ENCODE measurements around the gene SFMBT2.

Gene SFMBT2

GRCh38 chr10:7293378-7293920, 117.4 kb downstream of the SFMBT2 start:
- no peak for DNase-seq

- no peak for DNase-seq
Observed at GRCh38 chr10:7291487-7292270, 119.2 kb downstream of the SFMBT2 start.

GRCh38 chr10:7288060-7288690, 122.7 kb downstream of the SFMBT2 start:
- no peak for DNase-seq

GRCh38 chr10:7287377-7287776, 123.5 kb downstream of the SFMBT2 start:
- DNase-seq = no peak

GRCh38 chr10:7285522-7286322, 125.1 kb downstream of the SFMBT2 start:
- no peak for DNase-seq

DNA sequence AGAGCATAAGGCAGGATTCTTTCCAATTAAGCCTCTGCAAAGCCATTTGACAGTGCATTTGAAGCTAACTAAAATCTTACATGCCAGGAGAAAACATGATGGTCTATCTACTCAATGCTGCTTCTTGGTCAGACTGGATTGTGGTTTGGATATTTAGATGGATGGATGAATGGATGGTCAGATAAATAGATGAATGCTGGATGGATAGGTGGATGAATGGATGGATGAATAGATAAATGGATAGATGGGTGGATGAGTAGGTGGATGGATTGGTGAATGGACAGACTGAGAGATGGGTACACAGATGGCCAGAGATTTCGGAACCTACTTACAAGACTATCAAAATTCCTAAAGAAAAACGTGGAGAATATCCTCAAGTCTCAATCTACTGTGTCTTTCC, 127.6 kb downstream of the SFMBT2 start:
- no peak for DNase-seq

DNA sequence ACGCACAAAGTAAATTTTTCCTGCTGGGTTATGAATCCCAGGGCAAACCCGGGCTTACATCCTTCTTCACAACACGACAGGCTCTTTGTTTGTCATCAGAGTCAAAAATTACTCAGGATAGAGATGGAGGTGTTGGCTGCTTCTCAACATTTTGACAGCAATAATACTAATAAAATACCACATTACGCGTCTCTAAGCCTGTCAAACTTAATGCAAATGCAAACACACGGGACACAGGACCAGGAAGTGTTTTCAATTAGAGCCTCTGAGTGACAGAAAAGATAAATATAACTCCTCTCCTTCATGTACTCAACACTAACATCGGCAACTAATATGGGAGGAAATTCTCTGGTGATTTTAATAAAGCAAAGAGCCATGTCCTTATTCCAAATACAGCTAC, 128.4 kb downstream of the SFMBT2 start:
- DNase-seq = no peak

- DNase-seq = no peak
Observed at GRCh38 chr10:7281429-7281828, 129.4 kb downstream of the SFMBT2 start.

DNA sequence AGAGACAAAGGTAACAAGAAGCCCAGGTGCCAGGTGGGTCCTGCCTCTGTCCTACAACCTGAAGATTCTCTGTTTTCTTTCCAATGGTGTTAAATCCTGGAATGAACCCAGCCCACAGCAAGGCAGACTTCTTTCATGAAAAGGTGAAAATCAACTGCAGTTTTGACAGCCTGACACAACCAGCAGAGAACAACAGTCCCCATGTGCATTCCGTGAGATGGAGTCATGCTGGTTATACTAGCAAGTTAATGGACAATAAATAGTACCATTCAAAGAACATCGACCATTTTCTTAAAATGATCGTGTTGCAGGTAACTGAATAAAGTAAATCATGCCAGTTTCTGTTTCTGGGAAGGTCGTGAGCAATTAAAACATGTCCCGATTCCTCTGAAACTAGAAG, 131.5 kb downstream of the SFMBT2 start:
- DNase-seq = no peak

DNA sequence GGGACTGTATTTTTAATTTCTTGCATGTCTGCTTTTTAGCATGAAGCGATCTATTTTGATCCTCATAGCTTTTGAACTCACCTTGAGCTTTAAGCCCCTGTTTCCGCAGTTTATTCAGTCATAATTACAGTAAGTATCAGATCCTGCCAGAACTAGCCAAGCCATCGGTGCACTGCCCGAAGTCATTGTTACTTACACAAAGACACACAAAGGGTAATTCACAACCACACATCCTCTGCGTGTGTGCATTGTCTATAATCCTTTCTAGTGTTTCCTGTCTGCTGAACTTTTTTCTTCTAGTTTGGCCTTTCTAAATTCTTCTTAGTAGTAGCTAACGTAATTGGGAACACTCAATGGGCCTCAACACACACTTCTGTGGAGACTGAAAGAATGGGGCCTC, 133.0 kb downstream of the SFMBT2 start:
- no peak for DNase-seq

GRCh38 chr10:7277432-7277831, 133.4 kb downstream of the SFMBT2 start:
- DNase-seq = no peak

DNA sequence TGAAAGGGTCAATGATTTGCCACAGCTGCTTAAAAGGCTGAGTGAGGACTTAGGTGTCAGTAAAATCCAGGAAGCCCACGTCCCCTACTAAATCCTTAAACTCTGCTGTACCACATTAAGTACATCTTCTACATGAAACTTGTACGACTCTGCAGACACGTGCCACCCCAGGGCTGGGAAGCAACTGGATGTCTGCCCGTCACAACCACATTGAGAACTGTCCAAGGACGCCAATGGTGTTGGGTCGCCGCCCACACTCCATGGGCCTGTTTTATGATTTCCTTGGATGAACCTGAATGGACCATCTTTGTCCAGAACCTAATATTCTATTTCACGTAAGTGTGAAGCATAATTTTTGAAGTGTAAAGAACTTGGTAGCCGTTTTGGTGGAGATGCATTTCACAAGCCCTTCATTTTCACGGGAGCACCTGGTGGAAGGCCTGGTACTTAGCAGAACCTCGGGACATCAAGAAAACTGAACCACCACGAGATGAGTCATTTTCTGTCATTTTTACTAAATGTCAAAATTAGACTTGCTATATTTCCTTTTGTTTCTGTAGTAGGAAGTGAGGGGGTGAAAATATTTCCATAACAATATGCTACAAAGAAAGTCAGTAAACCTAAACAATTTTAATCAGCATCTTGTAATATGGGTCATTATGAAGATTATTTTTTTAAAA, 134.9 kb downstream of the SFMBT2 start:
- no peak for DNase-seq

- no peak for DNase-seq
Observed at GRCh38 chr10:7274293-7274692, 136.5 kb downstream of the SFMBT2 start.

GRCh38 chr10:7272008-7272407, 138.8 kb downstream of the SFMBT2 start:
- DNase-seq = no peak

- DNase-seq = no peak
Observed at GRCh38 chr10:7269988-7270387, 140.8 kb downstream of the SFMBT2 start.

- no peak for DNase-seq
Observed at GRCh38 chr10:7267142-7267541, 143.7 kb downstream of the SFMBT2 start.

DNA sequence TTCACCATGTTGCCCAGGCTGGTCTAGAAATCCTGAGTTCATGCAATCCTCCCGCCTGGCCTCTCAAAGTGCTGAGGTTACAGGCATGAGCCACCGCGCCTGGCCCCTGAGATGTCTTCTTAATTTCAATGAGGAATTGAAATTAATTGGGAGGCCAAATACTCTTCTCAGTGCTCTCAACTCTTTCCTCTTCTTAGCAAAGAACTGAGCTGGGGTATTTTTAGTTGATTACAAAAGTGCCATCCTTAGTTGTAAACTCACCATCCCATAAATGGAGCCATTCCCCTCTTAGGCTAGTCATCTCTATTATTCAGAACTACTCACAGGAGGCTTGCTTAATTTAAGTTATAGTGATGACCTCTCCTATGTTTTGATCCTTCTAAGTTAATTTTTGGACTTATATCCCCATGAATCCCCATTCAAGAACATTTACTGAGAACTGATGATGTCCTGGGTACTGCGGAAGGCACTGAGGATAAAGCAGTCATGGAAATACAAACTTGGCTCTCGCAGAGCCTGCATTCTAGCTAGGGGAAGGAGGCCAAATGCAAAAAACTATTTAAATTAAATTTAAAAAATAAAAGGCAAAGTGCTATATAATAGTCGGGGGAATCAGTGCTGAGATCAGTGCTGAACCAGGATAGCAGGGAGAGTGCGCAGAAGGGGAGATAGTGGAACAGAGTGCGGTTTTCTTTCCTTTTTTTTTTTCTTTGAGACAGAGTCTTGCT, 145.3 kb downstream of the SFMBT2 start:
- DNase-seq = no peak

- no peak for DNase-seq
Observed at GRCh38 chr10:7264313-7264756, 146.5 kb downstream of the SFMBT2 start.

GRCh38 chr10:7263616-7264015, 147.2 kb downstream of the SFMBT2 start:
- DNase-seq = no peak

- no peak for DNase-seq
Observed at GRCh38 chr10:7261351-7261750, 149.5 kb downstream of the SFMBT2 start.

GRCh38 chr10:7260912-7261311, 149.9 kb downstream of the SFMBT2 start:
- no peak for DNase-seq

DNA sequence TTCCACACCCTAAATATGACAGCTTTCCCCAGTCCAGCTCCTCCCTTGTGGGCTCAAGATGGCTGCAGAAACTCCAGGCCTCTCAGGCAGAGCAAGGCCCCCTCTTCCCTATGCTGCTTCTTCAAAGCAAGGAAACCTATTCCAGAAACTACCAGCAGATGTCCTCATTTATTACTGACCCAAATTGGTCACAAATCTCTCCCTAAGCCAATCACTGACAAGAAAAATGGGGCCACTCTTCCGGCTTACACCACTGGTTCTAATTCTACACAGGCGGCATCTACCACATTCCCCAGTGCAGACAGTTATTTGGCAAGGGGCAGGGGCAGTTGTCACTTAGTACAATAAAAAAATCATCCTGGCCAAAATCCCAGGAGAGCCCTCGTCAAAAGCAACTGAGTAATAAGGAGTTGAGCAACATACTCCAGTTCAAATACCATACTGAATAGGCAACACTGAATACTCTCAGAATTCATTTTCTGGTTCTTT, 150.4 kb downstream of the SFMBT2 start:
- peak; percentile 55 for DNase-seq
